Measurements from ENCODE around the gene DYNC1H1.

Gene DYNC1H1

DNA sequence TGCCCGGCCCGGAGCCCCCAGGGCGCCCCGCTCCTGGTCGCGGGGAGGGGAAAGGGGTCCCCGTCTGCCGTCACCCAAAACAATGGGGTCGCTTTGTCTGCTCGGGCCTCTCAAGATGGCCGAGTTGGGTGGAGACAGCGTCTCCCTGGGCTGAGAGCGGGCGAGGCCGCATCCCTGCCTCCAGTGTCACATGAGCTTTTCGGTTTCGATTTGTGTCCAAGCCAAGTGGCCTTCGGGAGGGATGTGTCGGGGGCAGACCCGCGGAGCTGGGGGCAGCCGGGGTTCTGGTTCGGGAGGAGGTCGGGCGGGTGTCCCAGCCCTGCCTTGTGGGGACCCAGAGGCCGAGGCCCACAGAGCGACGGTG lies 790 bp downstream of the DYNC1H1 start:
- Histone ChIP-seq H3K9me3 (replicated peaks in 1 of 2; ENCODE audit: control insufficient read depth in 2 of 2, insufficient read depth in 1 of 2, low read depth in 1 of 2, low read length in 2 of 2) (no peaks in the 10 kb centered on the region), H2AK5ac (ENCODE audit: low read depth, low read length) (peak overlapping the region; percentile 98), H2BK15ac (ENCODE audit: low read length) (no peak overlapping the region), H3K36me3 (replicated peaks in 1 of 2; ENCODE audit: control insufficient read depth in 2 of 2, insufficient read depth in 2 of 2, low read length in 2 of 2) (peaks cover 3 to 36% of the 10 kb centered on the region in 2 donors), H2BK12ac (ENCODE audit: low read length) (no peak overlapping the region), H2AFZ (ENCODE audit: low read length) (peak overlapping the region; percentile 86), H3K27ac (replicated peaks; ENCODE audit: low read length) (peak overlapping the region; percentile 50), H3K79me1 (ENCODE audit: low read depth, low read length) (peaks cover 16% of the 10 kb centered on the region), H4K8ac (ENCODE audit: low read depth, low read length) (no peak overlapping the region), H3K23ac (ENCODE audit: low read depth, low read length, poor library complexity) (no peak overlapping the region), H3K27me3 (ENCODE audit: control insufficient read depth in 3 of 3, insufficient read depth in 3 of 3, low read depth in 1 of 3, low read length in 3 of 3) (peaks cover 0 to 6% (median 0%) of the 10 kb centered on the region in 3 experiments), H3K14ac (ENCODE audit: low read length) (no peak overlapping the region), H3K4me2 (ENCODE audit: insufficient read depth, low read length, poor library complexity, severe bottlenecking) (peak overlapping the region; percentile 63), H4K91ac (ENCODE audit: low read depth, low read length, poor library complexity) (no peak overlapping the region), H3K18ac (ENCODE audit: low read length) (peak overlapping the region; percentile 99), H3K9ac (ENCODE audit: low read depth, low read length, poor library complexity) (peak overlapping the region; percentile 95), H3K4me1 (ENCODE audit: control insufficient read depth in 2 of 2, insufficient read depth in 1 of 2, low read depth in 1 of 2, low read length in 2 of 2) (peaks cover 0 to 2% of the 10 kb centered on the region in 2 donors), H2BK120ac (ENCODE audit: low read depth, low read length) (no peak overlapping the region), H3K4me3 (ENCODE audit: low read length in 2 of 2) (peak overlapping the region; percentile 87 to 99), H2BK5ac (ENCODE audit: low read length) (peak overlapping the region; percentile 98), H3K4ac (ENCODE audit: low read length) (no peak overlapping the region)
- peak; percentile 65 for DNase-seq (ENCODE audit: low spot score)
- no CpG with 5 or more reads among the region's 28 CpGs for WGBS, 2 donors (ENCODE audit: extremely low coverage in 2 of 2, insufficient read length in 2 of 2, insufficient replicate concordance in 1 of 2)

DNA sequence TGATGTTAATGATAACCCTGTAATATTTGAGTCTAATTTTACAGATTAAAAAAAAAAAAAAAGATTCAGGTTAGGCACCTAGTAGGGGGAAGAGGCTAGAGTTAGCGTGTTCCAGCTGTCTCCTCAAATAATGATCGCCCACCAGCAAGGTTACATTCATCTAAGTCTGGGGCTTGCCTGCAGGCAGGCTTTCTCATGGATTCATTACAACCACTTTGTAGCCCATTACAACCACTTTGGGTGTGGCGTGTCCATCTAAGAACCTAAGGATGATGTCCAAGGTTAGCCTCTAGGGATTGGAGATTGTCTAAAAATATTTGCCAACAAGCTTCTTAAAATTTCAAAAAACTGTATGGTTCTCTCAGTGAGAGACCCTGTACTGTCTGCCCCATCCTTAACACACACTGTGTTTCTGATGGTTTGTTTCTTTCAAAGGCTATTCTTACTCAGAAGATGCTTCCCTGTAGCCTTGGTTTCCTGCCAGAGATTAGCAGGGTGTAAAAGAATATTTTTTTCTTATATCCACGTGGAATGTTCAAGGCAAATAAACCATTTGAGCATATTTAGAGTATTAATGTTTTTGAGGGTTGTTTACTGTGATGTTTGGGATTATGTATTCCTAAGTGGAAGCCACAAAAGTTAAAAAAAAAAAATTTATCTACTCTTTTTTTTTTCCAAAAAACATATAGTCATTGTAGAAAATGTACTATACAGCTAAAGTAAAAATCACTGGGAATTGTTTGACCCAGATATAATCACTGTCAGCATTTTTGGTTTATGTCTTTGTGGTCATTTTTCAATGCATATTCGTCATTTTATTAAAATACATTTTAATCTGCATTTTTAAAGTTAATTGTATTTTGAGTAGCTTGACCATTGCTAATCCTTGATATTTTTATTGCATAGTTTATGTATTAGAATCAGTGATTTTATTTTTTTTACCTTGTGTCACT lies 1.7 kb downstream of the DYNC1H1 start:
- Histone ChIP-seq H2AFZ (ENCODE audit: low read length) (no peak overlapping the region), H3K4me2 (ENCODE audit: insufficient read depth, low read length, poor library complexity, severe bottlenecking) (peak overlapping the region; percentile 63), H3K36me3 (replicated peaks in 1 of 2; ENCODE audit: control insufficient read depth in 2 of 2, insufficient read depth in 2 of 2, low read length in 2 of 2) (peaks cover 5 to 42% of the 10 kb centered on the region in 2 donors), H3K4me3 (ENCODE audit: low read length in 2 of 2) (peak overlapping the region; percentile 87 to 99), H4K8ac (ENCODE audit: low read depth, low read length) (no peak overlapping the region), H3K4me1 (ENCODE audit: control insufficient read depth in 2 of 2, insufficient read depth in 1 of 2, low read depth in 1 of 2, low read length in 2 of 2) (peaks cover 0 to 2% of the 10 kb centered on the region in 2 donors), H2BK5ac (ENCODE audit: low read length) (no peak overlapping the region), H3K79me1 (ENCODE audit: low read depth, low read length) (peaks cover 16% of the 10 kb centered on the region), H2BK12ac (ENCODE audit: low read length) (no peak overlapping the region), H2BK120ac (ENCODE audit: low read depth, low read length) (no peak overlapping the region), H3K9me3 (replicated peaks in 1 of 2; ENCODE audit: control insufficient read depth in 2 of 2, insufficient read depth in 1 of 2, low read depth in 1 of 2, low read length in 2 of 2) (no peaks in the 10 kb centered on the region), H3K23ac (ENCODE audit: low read depth, low read length, poor library complexity) (no peak overlapping the region), H4K91ac (ENCODE audit: low read depth, low read length, poor library complexity) (no peak overlapping the region), H2BK15ac (ENCODE audit: low read length) (no peak overlapping the region), H3K27ac (replicated peaks; ENCODE audit: low read length) (no peak overlapping the region), H2AK5ac (ENCODE audit: low read depth, low read length) (no peak overlapping the region), H3K18ac (ENCODE audit: low read length) (no peak overlapping the region), H3K4ac (ENCODE audit: low read length) (no peak overlapping the region), H3K9ac (ENCODE audit: low read depth, low read length, poor library complexity) (peak overlapping the region; percentile 64), H3K27me3 (ENCODE audit: control insufficient read depth in 3 of 3, insufficient read depth in 3 of 3, low read depth in 1 of 3, low read length in 3 of 3) (peaks cover 0 to 6% (median 0%) of the 10 kb centered on the region in 3 experiments), H3K14ac (ENCODE audit: low read length) (no peak overlapping the region)
- no peak for DNase-seq (ENCODE audit: low spot score)
- WGBS, 2 donors (ENCODE audit: extremely low coverage in 2 of 2, insufficient read length in 2 of 2, insufficient replicate concordance in 1 of 2): no CpG with 5 or more reads among the region's 5 CpGs

DNA sequence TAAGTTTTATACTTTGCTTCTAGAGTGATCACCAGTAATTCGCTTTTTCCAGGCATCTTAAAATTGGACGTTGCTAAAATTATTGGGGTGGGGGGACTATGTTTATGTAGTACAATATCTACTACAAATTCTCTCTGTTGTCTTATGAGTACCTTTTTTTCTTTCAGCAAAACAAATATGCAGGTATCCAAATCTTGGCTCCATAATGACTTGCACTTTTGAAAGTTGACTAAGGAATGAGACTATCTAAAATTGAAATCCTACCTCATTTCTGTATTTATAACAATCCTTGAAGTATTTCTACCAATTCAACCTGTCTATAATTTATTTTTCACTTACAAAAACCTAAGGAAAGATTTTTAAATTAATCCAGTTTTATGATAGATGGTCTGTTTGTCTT lies 2.4 kb downstream of the DYNC1H1 start:
- Histone ChIP-seq H3K23ac (ENCODE audit: low read depth, low read length, poor library complexity) (no peak overlapping the region), H3K79me1 (ENCODE audit: low read depth, low read length) (peaks cover 16% of the 10 kb centered on the region), H4K8ac (ENCODE audit: low read depth, low read length) (no peak overlapping the region), H2BK12ac (ENCODE audit: low read length) (no peak overlapping the region), H3K4me3 (ENCODE audit: low read length in 2 of 2) (no peak overlapping the region), H3K9me3 (replicated peaks in 1 of 2; ENCODE audit: control insufficient read depth in 2 of 2, insufficient read depth in 1 of 2, low read depth in 1 of 2, low read length in 2 of 2) (no peaks in the 10 kb centered on the region), H3K4me2 (ENCODE audit: insufficient read depth, low read length, poor library complexity, severe bottlenecking) (no peak overlapping the region), H3K9ac (ENCODE audit: low read depth, low read length, poor library complexity) (no peak overlapping the region), H3K36me3 (replicated peaks in 1 of 2; ENCODE audit: control insufficient read depth in 2 of 2, insufficient read depth in 2 of 2, low read length in 2 of 2) (peaks cover 5 to 43% of the 10 kb centered on the region in 2 donors), H2AFZ (ENCODE audit: low read length) (no peak overlapping the region), H3K27me3 (ENCODE audit: control insufficient read depth in 3 of 3, insufficient read depth in 3 of 3, low read depth in 1 of 3, low read length in 3 of 3) (peaks cover 0 to 2% (median 0%) of the 10 kb centered on the region in 3 experiments), H3K4ac (ENCODE audit: low read length) (no peak overlapping the region), H4K91ac (ENCODE audit: low read depth, low read length, poor library complexity) (no peak overlapping the region), H2BK5ac (ENCODE audit: low read length) (no peak overlapping the region), H3K4me1 (ENCODE audit: control insufficient read depth in 2 of 2, insufficient read depth in 1 of 2, low read depth in 1 of 2, low read length in 2 of 2) (no peaks in the 10 kb centered on the region), H2BK15ac (ENCODE audit: low read length) (no peak overlapping the region), H3K27ac (replicated peaks; ENCODE audit: low read length) (no peak overlapping the region), H3K14ac (ENCODE audit: low read length) (no peak overlapping the region), H2AK5ac (ENCODE audit: low read depth, low read length) (no peak overlapping the region), H2BK120ac (ENCODE audit: low read depth, low read length) (no peak overlapping the region), H3K18ac (ENCODE audit: low read length) (no peak overlapping the region)
- no CpG with 5 or more reads among the region's 2 CpGs for WGBS, 2 donors (ENCODE audit: extremely low coverage in 2 of 2, insufficient read length in 2 of 2, insufficient replicate concordance in 1 of 2)
- no peak for DNase-seq (ENCODE audit: low spot score)

DNA sequence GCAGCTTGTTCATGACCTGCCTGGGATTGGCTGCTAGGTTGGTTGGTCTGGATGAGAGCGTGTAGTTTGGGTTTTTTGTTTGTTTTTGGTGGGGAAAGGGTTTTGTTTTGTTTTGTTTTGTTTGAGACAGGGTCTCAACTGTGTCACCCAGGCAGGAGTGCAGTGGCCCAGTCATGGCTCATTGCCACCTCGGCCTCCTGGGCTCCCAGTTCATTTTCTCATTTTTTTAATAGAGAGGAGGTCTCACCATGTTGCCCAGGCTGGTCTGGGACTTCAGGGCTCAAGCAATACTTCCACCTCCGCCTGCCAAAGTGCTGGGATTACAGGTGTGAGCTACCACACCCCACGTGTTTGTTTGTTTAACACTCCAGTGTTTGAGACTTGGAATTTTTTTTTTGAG lies 3.8 kb downstream of the DYNC1H1 start:
- Histone ChIP-seq H3K4me3 (ENCODE audit: low read length in 2 of 2) (no peak overlapping the region), H3K4me2 (ENCODE audit: insufficient read depth, low read length, poor library complexity, severe bottlenecking) (no peak overlapping the region), H4K91ac (ENCODE audit: low read depth, low read length, poor library complexity) (no peak overlapping the region), H3K4me1 (ENCODE audit: control insufficient read depth in 2 of 2, insufficient read depth in 1 of 2, low read depth in 1 of 2, low read length in 2 of 2) (no peaks in the 10 kb centered on the region), H3K27me3 (ENCODE audit: control insufficient read depth in 3 of 3, insufficient read depth in 3 of 3, low read depth in 1 of 3, low read length in 3 of 3) (no peaks in the 10 kb centered on the region), H2BK15ac (ENCODE audit: low read length) (no peak overlapping the region), H2BK120ac (ENCODE audit: low read depth, low read length) (no peak overlapping the region), H2AK5ac (ENCODE audit: low read depth, low read length) (no peak overlapping the region), H4K8ac (ENCODE audit: low read depth, low read length) (no peak overlapping the region), H3K27ac (replicated peaks; ENCODE audit: low read length) (no peak overlapping the region), H3K14ac (ENCODE audit: low read length) (no peak overlapping the region), H3K23ac (ENCODE audit: low read depth, low read length, poor library complexity) (no peak overlapping the region), H3K4ac (ENCODE audit: low read length) (no peak overlapping the region), H3K79me1 (ENCODE audit: low read depth, low read length) (peaks cover 13% of the 10 kb centered on the region), H2BK12ac (ENCODE audit: low read length) (no peak overlapping the region), H3K9ac (ENCODE audit: low read depth, low read length, poor library complexity) (no peak overlapping the region), H2AFZ (ENCODE audit: low read length) (no peak overlapping the region), H2BK5ac (ENCODE audit: low read length) (no peak overlapping the region), H3K18ac (ENCODE audit: low read length) (no peak overlapping the region), H3K36me3 (replicated peaks in 1 of 2; ENCODE audit: control insufficient read depth in 2 of 2, insufficient read depth in 2 of 2, low read length in 2 of 2) (peaks cover 5 to 46% of the 10 kb centered on the region in 2 donors), H3K9me3 (replicated peaks in 1 of 2; ENCODE audit: control insufficient read depth in 2 of 2, insufficient read depth in 1 of 2, low read depth in 1 of 2, low read length in 2 of 2) (no peaks in the 10 kb centered on the region)
- DNase-seq (ENCODE audit: low spot score): no peak
- 100% methylated on average over 1 of the region's 4 CpGs; no CpG with 5 or more reads in 1 of the 2 donors for WGBS, 2 donors (ENCODE audit: extremely low coverage in 2 of 2, insufficient read length in 2 of 2, insufficient replicate concordance in 1 of 2)
